ENCODE results near the gene PPP2R3A.

DNA sequence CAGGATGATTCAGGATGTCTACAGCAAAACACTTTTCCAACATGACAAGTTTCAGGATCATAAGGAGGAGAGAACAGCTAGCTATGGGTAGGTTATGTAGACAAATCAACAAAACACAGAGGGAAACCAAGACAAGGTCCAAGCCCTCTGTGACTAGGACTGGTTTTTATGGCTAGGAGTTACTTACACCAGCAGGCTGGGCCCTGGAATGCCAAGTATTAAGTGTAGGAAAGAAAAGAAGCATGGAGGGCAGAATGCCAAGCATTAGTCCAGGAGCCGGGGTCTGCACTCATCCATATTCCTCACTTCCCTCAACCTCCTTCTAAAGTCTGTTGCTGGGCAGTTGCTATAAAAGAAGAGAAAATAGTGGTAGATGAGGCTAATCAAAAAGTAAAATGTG lies 35.3 kb upstream of the PPP2R3A start:
- TF ChIP-seq, protein P1, sequence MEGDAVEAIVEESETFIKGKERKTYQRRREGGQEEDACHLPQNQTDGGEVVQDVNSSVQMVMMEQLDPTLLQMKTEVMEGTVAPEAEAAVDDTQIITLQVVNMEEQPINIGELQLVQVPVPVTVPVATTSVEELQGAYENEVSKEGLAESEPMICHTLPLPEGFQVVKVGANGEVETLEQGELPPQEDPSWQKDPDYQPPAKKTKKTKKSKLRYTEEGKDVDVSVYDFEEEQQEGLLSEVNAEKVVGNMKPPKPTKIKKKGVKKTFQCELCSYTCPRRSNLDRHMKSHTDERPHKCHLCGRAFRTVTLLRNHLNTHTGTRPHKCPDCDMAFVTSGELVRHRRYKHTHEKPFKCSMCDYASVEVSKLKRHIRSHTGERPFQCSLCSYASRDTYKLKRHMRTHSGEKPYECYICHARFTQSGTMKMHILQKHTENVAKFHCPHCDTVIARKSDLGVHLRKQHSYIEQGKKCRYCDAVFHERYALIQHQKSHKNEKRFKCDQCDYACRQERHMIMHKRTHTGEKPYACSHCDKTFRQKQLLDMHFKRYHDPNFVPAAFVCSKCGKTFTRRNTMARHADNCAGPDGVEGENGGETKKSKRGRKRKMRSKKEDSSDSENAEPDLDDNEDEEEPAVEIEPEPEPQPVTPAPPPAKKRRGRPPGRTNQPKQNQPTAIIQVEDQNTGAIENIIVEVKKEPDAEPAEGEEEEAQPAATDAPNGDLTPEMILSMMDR (IDR thresholded peaks at IDR 0.05), result no peak
- no peak for TF ChIP-seq EP300 (IDR thresholded peaks at IDR 0.05; ENCODE audit: low read depth)

Data from transverse colon (tissue), 3 donors.